ENCODE measurements around the gene PURB.
A peak's percentile ranks its signal among the peaks of the same experiment; 100 is the strongest.
"Not testable (repeated sequence)": the region's sequence is repeated elsewhere in the genome, so short reads cannot be mapped to it uniquely, and the experiment has no call there.

Gene PURB

GRCh38 chr7:44885394-44886317, at the start of gene PURB:
Gene PURB (minus strand): TSS chr7:44885530. CDS start chr7:44885348, 182 bp downstream.
- peak within 1 kb of the TSS; percentile 88 for H3K4me3 Mint-ChIP-seq

GRCh38 chr7:44935016-44935415, 49.7 kb upstream of the PURB start:
- Mint-ChIP-seq H3K27me3 (no peaks in the 10 kb centered on the region), H3K4me1 (ENCODE audit: low read depth) (peaks cover 8% of the 10 kb centered on the region), H3K9me3 (no peaks in the 10 kb centered on the region), H3K4me3 (no peak overlapping the region), H3K27ac (no peak overlapping the region), H3K36me3 (ENCODE audit: low read depth) (no peaks in the 10 kb centered on the region)
- intact Hi-C loops (cut with micrococcal nuclease), result no loop called here

More at GRCh38 chr7:44885394-44886317, at the start of gene PURB:
- no peaks in the 10 kb centered on the region for H3K9me3 Mint-ChIP-seq
- intact Hi-C loops (cut with micrococcal nuclease), result loop anchor here (1.0 to 10.0 kb wide), 4 partner anchors 37 to 99 kb away; partner anchors contain the start of genes H2AZ2 and PPIA
- peaks cover 49% of the 10 kb centered on the region for H3K4me1 Mint-ChIP-seq (ENCODE audit: low read depth)
- H3K36me3 Mint-ChIP-seq (ENCODE audit: low read depth), result peaks cover 34% of the 10 kb centered on the region
- peak within 1 kb of the TSS; percentile 99 for H3K27ac Mint-ChIP-seq
- H3K27me3 Mint-ChIP-seq, result no peaks in the 10 kb centered on the region

GRCh38 chr7:44934510-44934909, 49.2 kb upstream of the PURB start:
- intact Hi-C loops (cut with micrococcal nuclease); H3K36me3 Mint-ChIP-seq (ENCODE audit: low read depth); H3K4me1 Mint-ChIP-seq (ENCODE audit: low read depth); H3K27ac Mint-ChIP-seq; H3K4me3 Mint-ChIP-seq; H3K9me3 Mint-ChIP-seq; H3K27me3 Mint-ChIP-seq: not testable (repeated sequence)

- no peak overlapping the region for H3K4me3 Mint-ChIP-seq
Measured at GRCh38 chr7:44930921-44931320, 45.6 kb upstream of the PURB start.

GRCh38 chr7:44922351-44922694, 37.0 kb upstream of the PURB start:
- H3K9me3 Mint-ChIP-seq, result no peaks in the 10 kb centered on the region
- H3K4me1 Mint-ChIP-seq (ENCODE audit: low read depth), result peaks cover 5% of the 10 kb centered on the region
- no peak overlapping the region for H3K27ac Mint-ChIP-seq
- H3K36me3 Mint-ChIP-seq (ENCODE audit: low read depth), result no peaks in the 10 kb centered on the region
- H3K27me3 Mint-ChIP-seq, result peaks cover under 1% of the 10 kb centered on the region
- no peak overlapping the region for H3K4me3 Mint-ChIP-seq
- intact Hi-C loops (cut with micrococcal nuclease), result loop anchor here (1.0 to 5.0 kb wide), 3 partner anchors 35 to 334 kb away; partner anchors contain the start of gene PURB

More at GRCh38 chr7:44930921-44931320, 45.6 kb upstream of the PURB start:
- Mint-ChIP-seq H3K9me3 (no peaks in the 10 kb centered on the region), H3K4me1 (ENCODE audit: low read depth) (peaks cover 8% of the 10 kb centered on the region), H3K36me3 (ENCODE audit: low read depth) (no peaks in the 10 kb centered on the region), H3K27ac (no peak overlapping the region), H3K27me3 (peaks cover 9% of the 10 kb centered on the region)
- intact Hi-C loops (cut with micrococcal nuclease), result no loop called here

- Mint-ChIP-seq H3K27ac (no peak overlapping the region), H3K9me3 (no peaks in the 10 kb centered on the region), H3K36me3 (ENCODE audit: low read depth) (no peaks in the 10 kb centered on the region), H3K4me3 (no peak overlapping the region), H3K4me1 (ENCODE audit: low read depth) (peaks cover 5% of the 10 kb centered on the region), H3K27me3 (no peaks in the 10 kb centered on the region)
- intact Hi-C loops (cut with micrococcal nuclease), result loop anchor here (1.0 to 5.0 kb wide), 3 partner anchors 34 to 333 kb away; partner anchors contain the start of gene PURB
Measured at GRCh38 chr7:44921607-44922350, 36.4 kb upstream of the PURB start.

GRCh38 chr7:44920119-44920518, 34.8 kb upstream of the PURB start:
- H3K4me1 Mint-ChIP-seq (ENCODE audit: low read depth), result peaks cover 5% of the 10 kb centered on the region
- H3K27me3 Mint-ChIP-seq, result no peaks in the 10 kb centered on the region
- no peaks in the 10 kb centered on the region for H3K36me3 Mint-ChIP-seq (ENCODE audit: low read depth)
- no peak overlapping the region for H3K27ac Mint-ChIP-seq
- H3K4me3 Mint-ChIP-seq, result no peak overlapping the region
- no peaks in the 10 kb centered on the region for H3K9me3 Mint-ChIP-seq
- intact Hi-C loops (cut with micrococcal nuclease), result loop anchor here (5.0 kb wide), 1 partner anchor 33 kb away; the partner anchor contains the start of gene PURB

- Mint-ChIP-seq H3K4me1 (ENCODE audit: low read depth) (peaks cover 5% of the 10 kb centered on the region), H3K4me3 (no peak overlapping the region), H3K9me3 (no peaks in the 10 kb centered on the region), H3K27me3 (no peaks in the 10 kb centered on the region), H3K36me3 (ENCODE audit: low read depth) (no peaks in the 10 kb centered on the region), H3K27ac (no peak overlapping the region)
- intact Hi-C loops (cut with micrococcal nuclease), result no loop called here
Measured at GRCh38 chr7:44918029-44918428, 32.7 kb upstream of the PURB start.

GRCh38 chr7:44917465-44917864, 32.1 kb upstream of the PURB start:
- intact Hi-C loops (cut with micrococcal nuclease), result no loop called here
- Mint-ChIP-seq H3K9me3 (no peaks in the 10 kb centered on the region), H3K27me3 (no peaks in the 10 kb centered on the region), H3K27ac (no peak overlapping the region), H3K36me3 (ENCODE audit: low read depth) (no peaks in the 10 kb centered on the region), H3K4me1 (ENCODE audit: low read depth) (peaks cover 5% of the 10 kb centered on the region), H3K4me3 (no peak overlapping the region)

GRCh38 chr7:44914992-44915607, 29.8 kb upstream of the PURB start:
- Mint-ChIP-seq H3K4me3 (no peak overlapping the region), H3K4me1 (ENCODE audit: low read depth) (peaks cover 1% of the 10 kb centered on the region)

GRCh38 chr7:44912775-44913347, 27.5 kb upstream of the PURB start:
- Mint-ChIP-seq H3K27me3 (no peaks in the 10 kb centered on the region), H3K36me3 (ENCODE audit: low read depth) (no peaks in the 10 kb centered on the region), H3K27ac (no peak overlapping the region), H3K4me3 (no peak overlapping the region), H3K9me3 (no peaks in the 10 kb centered on the region), H3K4me1 (ENCODE audit: low read depth) (peaks cover 6% of the 10 kb centered on the region)
- intact Hi-C loops (cut with micrococcal nuclease), result no loop called here

More at GRCh38 chr7:44914992-44915607, 29.8 kb upstream of the PURB start:
- intact Hi-C loops (cut with micrococcal nuclease), result no loop called here
- no peaks in the 10 kb centered on the region for H3K36me3 Mint-ChIP-seq (ENCODE audit: low read depth)
- no peaks in the 10 kb centered on the region for H3K9me3 Mint-ChIP-seq
- no peaks in the 10 kb centered on the region for H3K27me3 Mint-ChIP-seq
- H3K27ac Mint-ChIP-seq, result no peak overlapping the region

- Mint-ChIP-seq H3K9me3 (no peaks in the 10 kb centered on the region), H3K4me3 (no peak overlapping the region), H3K27me3 (no peaks in the 10 kb centered on the region), H3K4me1 (ENCODE audit: low read depth) (peaks cover 6% of the 10 kb centered on the region), H3K36me3 (ENCODE audit: low read depth) (no peaks in the 10 kb centered on the region), H3K27ac (no peak overlapping the region)
- intact Hi-C loops (cut with micrococcal nuclease), result no loop called here
Measured at GRCh38 chr7:44911911-44912310, 26.6 kb upstream of the PURB start.

GRCh38 chr7:44909596-44910389, 24.5 kb upstream of the PURB start:
- no peak overlapping the region for H3K27ac Mint-ChIP-seq
- no peaks in the 10 kb centered on the region for H3K9me3 Mint-ChIP-seq
- no peaks in the 10 kb centered on the region for H3K27me3 Mint-ChIP-seq
- H3K36me3 Mint-ChIP-seq (ENCODE audit: low read depth), result no peaks in the 10 kb centered on the region
- intact Hi-C loops (cut with micrococcal nuclease), result no loop called here
- H3K4me1 Mint-ChIP-seq (ENCODE audit: low read depth), result peaks cover 6% of the 10 kb centered on the region
- H3K4me3 Mint-ChIP-seq, result no peak overlapping the region
